NB4 (cell line): ENCODE results near the gene GPR18.

ENCODE experiments used
- DNase-seq: peaks from one replicate; pipeline ENCODE4 v3.0.0; 2010; ENCODE audit warnings: low read depth
- H3K4me3 ChIP-seq: one replicate; pipeline ENCODE4 v1.5.1; 2011; ENCODE audit warnings: mild to moderate bottlenecking, low read depth, low read length, moderate library complexity
- MYC ChIP-seq: IDR thresholded peaks from 2 replicates; pipeline ENCODE4 v1.6.1; 2011; ENCODE audit warnings: low read depth, low read length
- POLR2A ChIP-seq: IDR thresholded peaks from 2 replicates; pipeline ENCODE4 v1.6.1; 2011; ENCODE audit warnings: mild to moderate bottlenecking; ENCODE audit not compliant: insufficient read length; ENCODE audit errors: extremely low read depth
- TF ChIP-seq, protein P1 (sequence below): IDR thresholded peaks from one replicate; pipeline ENCODE4 v1.5.1; 2012; ENCODE audit warnings: low read depth, low read length
- TF ChIP-seq, protein P2 (sequence below): IDR thresholded peaks from 2 replicates; pipeline ENCODE4 v1.6.1; 2011; ENCODE audit warnings: low read depth, low read length

Gene GPR18

DNA sequence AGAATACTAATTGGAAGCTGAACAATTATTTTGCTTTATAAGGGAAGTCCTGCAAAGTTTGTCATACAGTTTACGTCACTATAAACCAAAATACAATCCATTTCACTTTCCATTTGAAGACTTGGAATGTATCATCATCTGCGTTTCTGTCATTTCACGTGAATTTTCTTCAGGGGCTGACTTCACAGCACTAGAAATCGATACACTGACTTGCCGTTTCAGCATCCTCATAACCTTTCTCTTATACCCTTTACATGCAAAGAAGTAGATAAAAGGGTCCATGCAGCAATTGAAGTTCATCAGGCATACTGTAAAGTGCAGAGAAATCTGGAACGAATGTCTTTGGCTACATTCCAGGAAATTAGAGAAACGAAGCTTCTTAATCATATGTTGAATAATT is 36.8 kb upstream of the GPR18 start:
- DNase-seq, result no peak
- no peak overlapping the region for H3K4me3 ChIP-seq
- TF ChIP-seq, protein P1, sequence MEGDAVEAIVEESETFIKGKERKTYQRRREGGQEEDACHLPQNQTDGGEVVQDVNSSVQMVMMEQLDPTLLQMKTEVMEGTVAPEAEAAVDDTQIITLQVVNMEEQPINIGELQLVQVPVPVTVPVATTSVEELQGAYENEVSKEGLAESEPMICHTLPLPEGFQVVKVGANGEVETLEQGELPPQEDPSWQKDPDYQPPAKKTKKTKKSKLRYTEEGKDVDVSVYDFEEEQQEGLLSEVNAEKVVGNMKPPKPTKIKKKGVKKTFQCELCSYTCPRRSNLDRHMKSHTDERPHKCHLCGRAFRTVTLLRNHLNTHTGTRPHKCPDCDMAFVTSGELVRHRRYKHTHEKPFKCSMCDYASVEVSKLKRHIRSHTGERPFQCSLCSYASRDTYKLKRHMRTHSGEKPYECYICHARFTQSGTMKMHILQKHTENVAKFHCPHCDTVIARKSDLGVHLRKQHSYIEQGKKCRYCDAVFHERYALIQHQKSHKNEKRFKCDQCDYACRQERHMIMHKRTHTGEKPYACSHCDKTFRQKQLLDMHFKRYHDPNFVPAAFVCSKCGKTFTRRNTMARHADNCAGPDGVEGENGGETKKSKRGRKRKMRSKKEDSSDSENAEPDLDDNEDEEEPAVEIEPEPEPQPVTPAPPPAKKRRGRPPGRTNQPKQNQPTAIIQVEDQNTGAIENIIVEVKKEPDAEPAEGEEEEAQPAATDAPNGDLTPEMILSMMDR, result no peak
- TF ChIP-seq, protein P2, sequence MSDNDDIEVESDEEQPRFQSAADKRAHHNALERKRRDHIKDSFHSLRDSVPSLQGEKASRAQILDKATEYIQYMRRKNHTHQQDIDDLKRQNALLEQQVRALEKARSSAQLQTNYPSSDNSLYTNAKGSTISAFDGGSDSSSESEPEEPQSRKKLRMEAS, result no peak
- no peak for TF ChIP-seq POLR2A

DNA sequence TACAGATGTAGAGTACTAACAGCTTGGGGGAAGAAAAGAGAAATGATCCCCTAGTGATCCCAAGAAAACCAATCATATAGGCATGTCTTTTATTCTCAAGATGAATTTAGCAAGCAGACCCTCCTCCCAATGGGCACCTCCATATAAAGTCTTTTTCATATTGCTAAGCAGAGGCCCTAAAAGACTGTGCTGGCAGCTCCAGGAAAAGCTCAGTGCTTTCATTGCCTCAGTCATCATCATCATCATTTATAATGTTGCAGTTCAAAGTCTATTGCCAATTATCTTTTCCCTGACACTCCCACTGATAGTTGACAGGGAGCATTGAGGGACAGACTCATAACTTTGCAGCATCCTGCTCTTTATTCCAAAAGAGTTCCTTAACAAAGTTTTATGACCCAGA is 36.0 kb upstream of the GPR18 start:
- TF ChIP-seq POLR2A (no peak), MYC (no peak)
- TF ChIP-seq, protein P1, result no peak
- TF ChIP-seq, protein P2, result no peak
- no peak for DNase-seq
- H3K4me3 ChIP-seq, result no peak overlapping the region

DNA sequence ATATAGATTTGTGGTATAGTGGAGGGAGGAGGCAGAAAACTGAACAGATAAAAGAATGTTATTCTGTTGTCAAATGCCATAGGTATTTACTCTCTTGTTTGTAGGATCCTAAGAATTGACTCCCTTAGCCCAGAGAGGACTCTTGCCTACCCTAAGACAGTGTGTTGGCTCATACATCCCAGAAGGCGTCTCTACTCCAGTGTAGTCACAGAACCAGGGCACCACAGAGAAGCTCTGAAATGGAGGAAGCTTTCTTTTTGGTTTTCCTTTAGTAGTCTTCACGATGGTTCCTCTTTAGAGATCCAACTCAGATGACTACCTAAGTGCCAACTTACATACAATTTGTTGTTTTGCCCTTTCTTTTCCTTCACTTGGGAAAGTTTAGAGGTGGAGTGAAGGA is 35.0 kb upstream of the GPR18 start:
- H3K4me3 ChIP-seq, result no peak overlapping the region
- DNase-seq, result no peak
- TF ChIP-seq, protein P2, result no peak
- no peak for TF ChIP-seq POLR2A
- TF ChIP-seq MYC, result no peak
- TF ChIP-seq, protein P1, result no peak

DNA sequence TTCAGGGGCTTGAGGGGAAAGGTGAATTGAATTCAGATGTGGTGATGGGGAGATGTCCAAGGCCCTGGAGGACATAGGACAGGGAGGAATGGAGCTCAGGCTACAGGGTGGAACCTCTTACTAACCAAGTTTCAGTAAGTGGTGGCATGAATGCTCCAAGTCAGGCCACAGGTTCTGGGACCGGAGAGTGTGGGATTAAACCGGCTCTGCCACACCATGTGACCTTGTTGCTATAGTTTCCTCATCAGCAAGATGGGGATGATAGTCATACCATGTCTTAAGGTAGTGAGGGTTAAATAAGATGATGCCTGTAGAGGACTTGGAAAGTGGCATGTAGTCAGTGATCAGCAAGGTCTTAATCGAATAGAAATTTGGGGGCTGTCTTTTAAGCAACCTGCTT is 32.7 kb upstream of the GPR18 start:
- TF ChIP-seq POLR2A (no peak), MYC (no peak)
- TF ChIP-seq, protein P1, result no peak
- TF ChIP-seq, protein P2, result no peak
- no peak for DNase-seq
- H3K4me3 ChIP-seq, result no peak overlapping the region

DNA sequence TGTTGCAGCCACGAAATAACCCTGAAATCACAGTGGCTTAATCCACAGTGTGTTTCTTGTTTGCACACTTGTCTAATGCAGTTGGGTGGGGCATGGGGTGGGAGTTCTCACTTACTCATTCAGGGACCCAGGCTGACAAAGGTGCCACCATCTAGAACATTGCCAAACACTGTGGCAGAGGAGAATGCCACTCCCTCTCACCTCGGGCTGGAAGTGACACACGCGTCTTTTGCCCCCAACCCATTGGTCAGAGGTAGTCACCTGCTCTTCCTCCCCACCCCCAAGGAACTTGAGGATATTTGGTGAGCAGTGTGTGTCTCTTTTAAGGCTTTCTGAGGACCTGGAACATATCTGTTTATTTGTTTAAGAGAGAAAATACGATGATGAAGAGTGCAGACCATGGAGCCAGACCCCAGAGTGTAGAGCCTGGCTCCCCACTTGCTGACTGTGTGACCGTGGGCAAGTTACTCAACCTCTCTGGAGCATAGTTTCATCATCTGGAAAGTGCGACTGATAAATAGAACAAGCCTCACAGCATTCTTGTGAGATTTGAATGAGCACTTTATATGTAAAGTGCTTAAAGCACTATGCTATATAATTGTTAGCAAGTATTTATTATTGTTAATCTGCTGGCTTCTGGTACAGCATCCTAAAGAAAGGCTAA is 31.6 kb upstream of the GPR18 start:
- no peak overlapping the region for H3K4me3 ChIP-seq
- TF ChIP-seq MYC (no peak), POLR2A (no peak)
- TF ChIP-seq, protein P1, result no peak
- TF ChIP-seq, protein P2, result no peak
- no peak for DNase-seq
